Right atrium auricular region (tissue), 2 donors: ENCODE data around the gene MPV17. TPM values are rescaled to one million over a fixed set of nuclear protein-coding genes. Genes with fewer than 3 reads are reported as not detected.

ENCODE experiments used
- DNase-seq: peaks from one replicate; pipeline ENCODE4 v3.0.0-alpha.2; 2019; ENCODE audit warnings: low spot score
- H3K27ac ChIP-seq, 2 donors: fragments of 200-600 bp; sonication (generic); 1 replicate in 1 of 2; 2 replicates in 1 of 2; pipeline ENCODE4 v1.5.1; 2016 to 2019
- H3K27me3 ChIP-seq, 2 donors: fragments of 200-600 bp; sonication (generic); one replicate each; pipeline versions ENCODE4 v1.5.1 to v1.6.0; 2017 to 2019
- H3K36me3 ChIP-seq: fragments of 200-600 bp; sonication (generic); one replicate; pipeline ENCODE4 v1.5.1; 2016
- H3K4me1 ChIP-seq, 2 donors: fragments of 200-600 bp; sonication (generic); one replicate each; pipeline versions ENCODE4 v1.5.1 to v1.6.0; 2017 to 2019
- H3K4me3 ChIP-seq, 2 donors: fragments of 200-600 bp; sonication (generic); 1 replicate in 1 of 2; 2 replicates in 1 of 2; pipeline ENCODE4 v1.5.1; 2017 to 2019; ENCODE audit warnings: mild to moderate bottlenecking in 1 of 2, moderate library complexity in 1 of 2
- H3K9me3 ChIP-seq, 2 donors: fragments of 200-600 bp; sonication (generic); one replicate each; pipeline ENCODE4 v1.5.1; 2019
- CTCF ChIP-seq, 2 donors: fragments of 200-600 bp; sonication (generic); IDR thresholded peaks; one replicate each; pipeline ENCODE4 v1.5.1; 2019; ENCODE audit warnings: antibody characterized with exemption in 2 of 2
- total RNA-seq, 2 donors: library from RNA; depleted of rRNA; stranded (reverse); fragments of >200 nt; gene quantifications; one replicate each; pipeline ENCODE4 v1.1.0, GENCODE V29; 2016

The MPV17 gene
- total RNA-seq, 2 donors from 2014 or later = 73.9 to 74.3 TPM

GRCh38 chr2:27285481-27285880 is 37.4 kb downstream of the MPV17 start:
- Histone ChIP-seq H3K4me1 (peaks cover 0 to 37% of the 10 kb centered on the region in 2 donors), H3K4me3 (peak overlapping the region; percentile 48 to 65), H3K27ac (peak overlapping the region in 1 of 2 donors; percentile 19), H3K27me3 (no peaks in the 10 kb centered on the region), H3K36me3 (no peaks in the 10 kb centered on the region), H3K9me3 (no peaks in the 10 kb centered on the region)
- TF ChIP-seq CTCF (IDR thresholded peaks at IDR 0.05) = no peak
- DNase-seq = no peak

- no peaks in the 10 kb centered on the region for H3K36me3 ChIP-seq
- no peaks in the 10 kb centered on the region for H3K9me3 ChIP-seq
- TF ChIP-seq CTCF (IDR thresholded peaks at IDR 0.05) = no peak
- H3K27ac ChIP-seq = peak overlapping the region; percentile 84 to 96
- no peak for DNase-seq
- H3K4me3 ChIP-seq = peak overlapping the region; percentile 48 to 65
- H3K4me1 ChIP-seq = peaks cover 0 to 42% of the 10 kb centered on the region in 2 donors
- no peaks in the 10 kb centered on the region for H3K27me3 ChIP-seq
Measured at GRCh38 chr2:27284996-27285395, 37.9 kb downstream of the MPV17 start.

- DNase-seq = no peak
- TF ChIP-seq CTCF (IDR thresholded peaks at IDR 0.05) = no peak
Measured at GRCh38 chr2:27282892-27283291, 40.0 kb downstream of the MPV17 start.

GRCh38 chr2:27281855-27282559 is 40.9 kb downstream of the MPV17 start, which contains the start of gene TRIM54:
Gene TRIM54, plus strand, starts transcription at chr2:27282429. Its CDS starts 303 bp downstream, at chr2:27282732.
- peak within 1 kb of the TSS; percentile 84 to 96 for H3K27ac ChIP-seq
- no peak for TF ChIP-seq CTCF (IDR thresholded peaks at IDR 0.05)
- H3K36me3 ChIP-seq = no peaks in the 10 kb centered on the region
- no peaks in the 10 kb centered on the region for H3K9me3 ChIP-seq
- H3K4me1 ChIP-seq = peaks cover 0 to 24% of the 10 kb centered on the region in 2 donors
- no peak for DNase-seq
- H3K27me3 ChIP-seq = no peaks in the 10 kb centered on the region
- H3K4me3 ChIP-seq = peak within 1 kb of the TSS; percentile 48 to 65

More at GRCh38 chr2:27282892-27283291, 40.0 kb downstream of the MPV17 start:
- H3K36me3 ChIP-seq = no peaks in the 10 kb centered on the region
- H3K27ac ChIP-seq = peak overlapping the region; percentile 84 to 96
- no peaks in the 10 kb centered on the region for H3K9me3 ChIP-seq
- H3K4me1 ChIP-seq = peaks cover 0 to 32% of the 10 kb centered on the region in 2 donors
- peak overlapping the region; percentile 48 to 65 for H3K4me3 ChIP-seq
- H3K27me3 ChIP-seq = no peaks in the 10 kb centered on the region

- Histone ChIP-seq H3K27ac (peak overlapping the region; percentile 84 to 96), H3K27me3 (no peaks in the 10 kb centered on the region), H3K9me3 (no peaks in the 10 kb centered on the region), H3K36me3 (no peaks in the 10 kb centered on the region), H3K4me1 (peaks cover 0 to 19% of the 10 kb centered on the region in 2 donors), H3K4me3 (no peak overlapping the region)
- TF ChIP-seq CTCF (IDR thresholded peaks at IDR 0.05) = no peak
- DNase-seq = no peak
Measured at GRCh38 chr2:27281442-27281841, 41.5 kb downstream of the MPV17 start.
